ENCODE results near the gene SDHAF1.
"Not testable (repeated sequence)": the region's sequence is repeated elsewhere in the genome, so short reads cannot be mapped to it uniquely, and the experiment has no call there.

DNA sequence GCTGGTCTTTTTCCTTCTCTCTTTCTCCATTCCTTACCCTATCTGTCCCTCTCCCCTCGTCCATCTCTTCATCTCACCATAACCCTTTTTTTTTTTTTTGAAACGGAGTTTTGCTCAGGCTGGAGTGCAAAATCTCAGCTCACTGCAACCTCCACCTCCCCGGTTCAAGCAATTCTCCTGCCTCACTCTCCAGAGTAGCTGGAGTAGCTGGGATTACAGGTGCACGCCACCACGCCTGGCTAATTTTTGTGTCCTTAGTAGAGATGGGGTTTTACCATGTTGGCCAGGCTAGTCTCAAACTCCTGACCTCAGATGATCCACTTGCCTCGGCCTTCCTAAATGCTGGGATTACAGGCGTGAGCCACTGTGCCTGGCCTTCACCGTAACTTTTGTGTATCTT lies 37.6 kb upstream of the SDHAF1 start:
- TF ChIP-seq, protein P1, sequence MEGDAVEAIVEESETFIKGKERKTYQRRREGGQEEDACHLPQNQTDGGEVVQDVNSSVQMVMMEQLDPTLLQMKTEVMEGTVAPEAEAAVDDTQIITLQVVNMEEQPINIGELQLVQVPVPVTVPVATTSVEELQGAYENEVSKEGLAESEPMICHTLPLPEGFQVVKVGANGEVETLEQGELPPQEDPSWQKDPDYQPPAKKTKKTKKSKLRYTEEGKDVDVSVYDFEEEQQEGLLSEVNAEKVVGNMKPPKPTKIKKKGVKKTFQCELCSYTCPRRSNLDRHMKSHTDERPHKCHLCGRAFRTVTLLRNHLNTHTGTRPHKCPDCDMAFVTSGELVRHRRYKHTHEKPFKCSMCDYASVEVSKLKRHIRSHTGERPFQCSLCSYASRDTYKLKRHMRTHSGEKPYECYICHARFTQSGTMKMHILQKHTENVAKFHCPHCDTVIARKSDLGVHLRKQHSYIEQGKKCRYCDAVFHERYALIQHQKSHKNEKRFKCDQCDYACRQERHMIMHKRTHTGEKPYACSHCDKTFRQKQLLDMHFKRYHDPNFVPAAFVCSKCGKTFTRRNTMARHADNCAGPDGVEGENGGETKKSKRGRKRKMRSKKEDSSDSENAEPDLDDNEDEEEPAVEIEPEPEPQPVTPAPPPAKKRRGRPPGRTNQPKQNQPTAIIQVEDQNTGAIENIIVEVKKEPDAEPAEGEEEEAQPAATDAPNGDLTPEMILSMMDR (IDR thresholded peaks at IDR 0.05), result not testable (repeated sequence)
- TF ChIP-seq EZH2 (IDR thresholded peaks at IDR 0.05; ENCODE audit: borderline replicate concordance, insufficient read depth, low read depth, low read length, poor library complexity, severe bottlenecking), result not testable (repeated sequence)
